CD4-positive, alpha-beta T cell treated with Interleukin-17A for 4 hours (primary cell): ENCODE data around the gene TECPR1.

ENCODE experiments used
- DNase-seq: peaks from one replicate; pipeline ENCODE4 v3.0.0-alpha.2; 2020; ENCODE audit warnings: mixed read lengths

Gene TECPR1

GRCh38 chr7:98251601-98252424, at the start of gene TECPR1:
Gene TECPR1, minus strand, starts transcription at chr7:98252232. Its CDS starts 6,086 bp downstream, at chr7:98246146.
- DNase-seq, result peak; percentile 88

GRCh38 chr7:98300595-98301372, 48.8 kb upstream of the TECPR1 start:
- no peak for DNase-seq

GRCh38 chr7:98297626-98298286, 45.7 kb upstream of the TECPR1 start:
- DNase-seq, result no peak

- no peak for DNase-seq
Observed at GRCh38 chr7:98296833-98297232, 44.8 kb upstream of the TECPR1 start.

GRCh38 chr7:98295467-98296192, 43.6 kb upstream of the TECPR1 start:
- no peak for DNase-seq

GRCh38 chr7:98294798-98295382, 42.9 kb upstream of the TECPR1 start:
- DNase-seq, result peak; percentile 35

GRCh38 chr7:98294326-98294725, 42.3 kb upstream of the TECPR1 start:
- no peak for DNase-seq

- no peak for DNase-seq
Observed at GRCh38 chr7:98293746-98294145, 41.7 kb upstream of the TECPR1 start.

GRCh38 chr7:98293265-98293664, 41.2 kb upstream of the TECPR1 start:
- no peak for DNase-seq

- no peak for DNase-seq
Observed at GRCh38 chr7:98291717-98292116, 39.7 kb upstream of the TECPR1 start.

- no peak for DNase-seq
Observed at GRCh38 chr7:98289333-98289875, 37.4 kb upstream of the TECPR1 start.

- no peak for DNase-seq
Observed at GRCh38 chr7:98288064-98288823, 36.2 kb upstream of the TECPR1 start.

GRCh38 chr7:98287486-98287959, 35.5 kb upstream of the TECPR1 start:
- no peak for DNase-seq

- no peak for DNase-seq
Observed at GRCh38 chr7:98286701-98287485, 34.9 kb upstream of the TECPR1 start.

GRCh38 chr7:98286093-98286539, 34.1 kb upstream of the TECPR1 start:
- no peak for DNase-seq

GRCh38 chr7:98285157-98286092, 33.4 kb upstream of the TECPR1 start:
- no peak for DNase-seq

- DNase-seq, result no peak
Observed at GRCh38 chr7:98284335-98285036, 32.5 kb upstream of the TECPR1 start.

- DNase-seq, result no peak
Observed at GRCh38 chr7:98283887-98284222, 31.8 kb upstream of the TECPR1 start.
